Loucy (cell line): ENCODE results near the gene ARL13B.

Experiments used
- H2AFZ ChIP-seq: fragments of 200-600 bp; sonication (generic); 2 replicates; pipeline ENCODE4 v1.6.0; 2016; ENCODE audit warnings: antibody characterized with exemption, mild to moderate bottlenecking, low read length, moderate library complexity
- H3F3A ChIP-seq: fragments of 200-600 bp; 2 replicates; pipeline ENCODE4 v1.6.0; 2016; ENCODE audit warnings: antibody characterized with exemption, low read depth, mild to moderate bottlenecking
- H3K27me3 ChIP-seq: fragments of 200-600 bp; sonication (generic); 2 replicates; pipeline ENCODE4 v1.6.1; 2014; ENCODE audit warnings: low read length, mild to moderate bottlenecking; ENCODE audit not compliant: insufficient read depth, poor library complexity, severe bottlenecking
- H3K36me3 ChIP-seq: fragments of 200-600 bp; sonication (generic); 2 replicates; pipeline ENCODE4 v1.6.1; 2016; ENCODE audit warnings: low read length; ENCODE audit not compliant: insufficient read depth
- H3K4me1 ChIP-seq: fragments of 200-600 bp; sonication (generic); 2 replicates; pipeline ENCODE4 v1.5.1; 2014; ENCODE audit warnings: low read length, mild to moderate bottlenecking; ENCODE audit not compliant: insufficient read depth, poor library complexity, severe bottlenecking
- H3K4me2 ChIP-seq: fragments of 200-600 bp; sonication (generic); 2 replicates; pipeline ENCODE4 v1.6.0; 2014; ENCODE audit warnings: antibody characterized with exemption, low read length, low read depth, mild to moderate bottlenecking; ENCODE audit not compliant: poor library complexity, severe bottlenecking
- H3K4me3 ChIP-seq: fragments of 200-600 bp; sonication (generic); 2 replicates; pipeline ENCODE4 v1.5.1; 2014; ENCODE audit warnings: low read length, mild to moderate bottlenecking, mixed read lengths; ENCODE audit not compliant: poor library complexity, severe bottlenecking
- H3K79me2 ChIP-seq: fragments of 200-600 bp; sonication (generic); 2 replicates; pipeline ENCODE4 v1.6.1; 2014; ENCODE audit warnings: low read length; ENCODE audit not compliant: insufficient read depth
- H3K9ac ChIP-seq: fragments of 200-600 bp; sonication (generic); 2 replicates; pipeline ENCODE4 v1.6.0; 2014; ENCODE audit warnings: mild to moderate bottlenecking, low read depth, low read length, moderate library complexity; ENCODE audit not compliant: poor library complexity, severe bottlenecking
- H3K9me2 ChIP-seq: fragments of 200-600 bp; sonication (generic); replicated peaks from 2 replicates; pipeline ENCODE4 v1.6.1; 2016; ENCODE audit warnings: low read depth, low read length, mixed read lengths
- H3K9me3 ChIP-seq: fragments of 200-600 bp; sonication (generic); 2 replicates; pipeline ENCODE4 v1.6.1; 2014; ENCODE audit warnings: mild to moderate bottlenecking, antibody characterized with exemption, low read length, low read depth; ENCODE audit not compliant: insufficient read depth
- H4K20me1 ChIP-seq: fragments of 200-600 bp; sonication (generic); 2 replicates; pipeline ENCODE4 v1.6.0; 2014; ENCODE audit warnings: antibody characterized with exemption, low read length, mild to moderate bottlenecking; ENCODE audit not compliant: insufficient read depth, poor library complexity, severe bottlenecking
- CTCF ChIP-seq: fragments of 200-600 bp; sonication (generic); conservative IDR thresholded peaks from 2 replicates; pipeline ENCODE4 v1.5.1; 2014; ENCODE audit warnings: mild to moderate bottlenecking, antibody characterized with exemption, low read length
- EZH2phosphoT487 ChIP-seq: fragments of 200-600 bp; IDR thresholded peaks from 2 replicates; pipeline ENCODE4 v1.6.1; 2018; ENCODE audit warnings: antibody characterized with exemption, mild to moderate bottlenecking, moderate library complexity, borderline replicate concordance

The ARL13B gene

GRCh38 chr3:94046533-94046932 lies 66.6 kb downstream of the ARL13B start:
- no peak overlapping the region for H2AFZ ChIP-seq
- H3K4me2 ChIP-seq: no peak overlapping the region
- no peaks in the 10 kb centered on the region for H3K9me2 ChIP-seq
- no peak overlapping the region for H3K9ac ChIP-seq
- peaks cover 3% of the 10 kb centered on the region; the same call in 1 of the 2 replicates for H3F3A ChIP-seq
- H3K4me3 ChIP-seq: no peak overlapping the region
- no peaks in the 10 kb centered on the region for H3K79me2 ChIP-seq
- no peaks in the 10 kb centered on the region for H3K27me3 ChIP-seq
- no peaks in the 10 kb centered on the region for H4K20me1 ChIP-seq
- H3K36me3 ChIP-seq: no peaks in the 10 kb centered on the region
- no peaks in the 10 kb centered on the region for H3K9me3 ChIP-seq
- no peaks in the 10 kb centered on the region for H3K4me1 ChIP-seq
- TF ChIP-seq CTCF: no peak
- TF ChIP-seq EZH2phosphoT487: no peak

- H3K27me3 ChIP-seq: no peaks in the 10 kb centered on the region
- no peaks in the 10 kb centered on the region for H3K9me2 ChIP-seq
- no peak overlapping the region for H3K9ac ChIP-seq
- H3K79me2 ChIP-seq: no peaks in the 10 kb centered on the region
- no peak overlapping the region for H2AFZ ChIP-seq
- no peak overlapping the region for H3K4me2 ChIP-seq
- no peak overlapping the region for H3K4me3 ChIP-seq
- no peaks in the 10 kb centered on the region for H3K4me1 ChIP-seq
- no peaks in the 10 kb centered on the region for H3K9me3 ChIP-seq
- no peaks in the 10 kb centered on the region for H3F3A ChIP-seq
- H3K36me3 ChIP-seq: no peaks in the 10 kb centered on the region
- TF ChIP-seq EZH2phosphoT487: no peak
- H4K20me1 ChIP-seq: no peaks in the 10 kb centered on the region
Observed at GRCh38 chr3:94049267-94049666, 69.3 kb downstream of the ARL13B start.

- Histone ChIP-seq H2AFZ (no peak overlapping the region), H3K27me3 (no peaks in the 10 kb centered on the region)
- TF ChIP-seq EZH2phosphoT487: no peak
- no peak for TF ChIP-seq CTCF
Observed at GRCh38 chr3:94050546-94050945, 70.6 kb downstream of the ARL13B start.

GRCh38 chr3:94061297-94061696 lies 81.3 kb downstream of the ARL13B start:
- peaks cover 3% of the 10 kb centered on the region for H4K20me1 ChIP-seq
- H3K4me1 ChIP-seq: peaks cover 37% of the 10 kb centered on the region
- no peaks in the 10 kb centered on the region for H3F3A ChIP-seq
- H3K9me2 ChIP-seq: no peaks in the 10 kb centered on the region
- no peaks in the 10 kb centered on the region for H3K27me3 ChIP-seq
- H3K79me2 ChIP-seq: peaks cover 45% of the 10 kb centered on the region
- H3K36me3 ChIP-seq: no peaks in the 10 kb centered on the region
- TF ChIP-seq CTCF: no peak
- TF ChIP-seq EZH2phosphoT487: no peak
- H2AFZ ChIP-seq: no peak overlapping the region
- H3K4me2 ChIP-seq: no peak overlapping the region
- no peak overlapping the region for H3K4me3 ChIP-seq
- no peak overlapping the region for H3K9ac ChIP-seq
- H3K9me3 ChIP-seq: no peaks in the 10 kb centered on the region

More at GRCh38 chr3:94050546-94050945, 70.6 kb downstream of the ARL13B start:
- H3K9me3 ChIP-seq: no peaks in the 10 kb centered on the region
- no peak overlapping the region for H3K4me3 ChIP-seq
- no peak overlapping the region for H3K9ac ChIP-seq
- no peaks in the 10 kb centered on the region for H3K79me2 ChIP-seq
- H3K9me2 ChIP-seq: no peaks in the 10 kb centered on the region
- H3K4me2 ChIP-seq: no peak overlapping the region
- H3K4me1 ChIP-seq: no peaks in the 10 kb centered on the region
- no peaks in the 10 kb centered on the region for H3F3A ChIP-seq
- no peaks in the 10 kb centered on the region for H4K20me1 ChIP-seq
- H3K36me3 ChIP-seq: no peaks in the 10 kb centered on the region
